Activated CD8-positive, alpha-beta memory T cell treated with anti-CD3 and anti-CD28 coated beads for 48 hours (primary cell): Measurements from ENCODE around the gene FLII.

ENCODE experiments used
- DNase-seq, 3 experiments: peaks; one replicate each; pipeline ENCODE4 v3.0.0-alpha.2; 2020; ENCODE audit warnings: low read depth in 2 of 3, low spot score in 2 of 3

The FLII gene

DNA sequence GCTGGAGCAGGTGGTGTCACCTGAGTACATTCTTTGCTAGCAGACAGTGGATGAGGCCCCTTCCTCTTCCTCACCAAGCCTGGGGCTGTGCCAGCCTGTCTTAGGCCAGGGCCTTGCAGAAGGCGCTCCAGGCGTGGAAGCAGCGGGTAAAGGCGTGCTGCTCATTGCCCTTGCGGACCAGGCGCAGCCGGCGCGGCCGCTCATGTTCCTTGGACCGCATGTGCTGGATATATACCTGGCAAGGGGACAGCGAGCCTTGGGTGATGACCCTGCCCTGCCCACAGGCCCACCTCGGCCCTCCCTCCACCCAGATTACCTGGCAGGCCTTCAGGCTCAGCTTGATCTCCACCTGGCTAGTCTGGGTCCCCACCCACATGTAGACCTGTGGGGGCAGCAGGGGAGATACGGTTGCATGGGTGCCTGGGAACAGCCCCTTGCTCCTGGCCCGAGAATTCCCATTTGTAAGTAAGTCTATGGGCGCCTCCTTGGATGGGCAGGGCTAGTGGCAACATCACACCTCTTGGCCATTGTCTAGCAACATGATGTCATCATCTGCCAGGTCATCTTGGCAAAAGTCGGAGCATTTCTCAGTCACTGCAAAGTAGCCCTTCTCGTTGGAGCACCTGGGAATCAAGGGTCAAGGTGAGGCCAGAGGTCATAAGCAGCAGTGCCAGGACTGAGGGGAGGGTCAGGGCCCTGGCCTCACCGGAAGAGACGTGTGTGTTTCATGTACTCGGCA, 13.3 kb downstream of the FLII start:
- no peak for DNase-seq

DNA sequence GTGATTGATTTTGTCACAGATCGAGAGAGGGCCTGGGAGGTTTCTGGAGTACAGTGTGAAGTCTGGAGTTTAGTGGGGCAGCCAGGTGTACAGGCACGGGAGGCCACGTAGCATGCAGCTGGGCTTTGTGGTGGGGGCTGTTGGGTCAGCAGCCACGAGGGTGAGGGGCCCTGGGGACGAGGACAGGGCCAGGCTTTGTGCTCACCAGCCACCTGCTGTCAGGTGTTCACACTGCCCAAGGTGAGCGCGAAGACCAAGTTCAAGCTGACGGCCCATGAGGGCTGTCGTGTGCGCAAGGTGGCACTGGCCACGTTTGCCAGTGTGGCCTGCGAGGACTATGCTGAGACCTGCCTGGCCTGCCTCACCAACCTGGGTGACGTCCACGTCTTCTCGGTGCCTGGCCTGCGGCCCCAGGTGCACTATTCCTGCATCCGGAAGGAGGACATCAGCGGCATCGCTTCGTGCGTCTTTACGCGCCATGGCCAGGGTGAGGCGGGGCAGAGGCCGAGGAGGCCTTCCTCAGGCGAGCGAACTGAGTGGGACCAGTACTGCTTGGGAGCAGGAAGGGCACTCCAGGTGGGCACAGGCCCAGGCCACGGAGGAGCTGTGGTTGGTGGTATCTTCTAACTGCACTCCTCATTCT, 17.2 kb downstream of the FLII start:
- DNase-seq: no peak

DNA sequence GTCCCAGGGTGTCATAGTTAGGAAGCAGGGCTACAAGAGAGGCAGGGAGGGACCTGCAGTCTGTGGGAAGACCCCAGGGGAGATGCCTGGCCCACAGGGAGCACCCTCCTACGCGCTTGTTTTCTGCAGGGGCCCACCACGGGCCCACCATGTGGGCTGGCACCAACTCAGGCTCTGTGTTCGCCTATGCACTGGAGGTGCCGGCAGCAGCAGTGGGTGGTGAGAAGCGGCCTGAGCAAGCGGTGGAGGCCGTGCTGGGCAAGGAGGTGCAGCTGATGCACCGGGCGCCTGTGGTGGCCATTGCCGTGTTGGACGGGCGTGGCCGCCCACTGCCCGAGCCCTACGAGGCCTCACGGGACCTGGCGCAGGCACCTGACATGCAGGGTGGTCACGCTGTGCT, 18.1 kb downstream of the FLII start:
- no peak for DNase-seq

DNA sequence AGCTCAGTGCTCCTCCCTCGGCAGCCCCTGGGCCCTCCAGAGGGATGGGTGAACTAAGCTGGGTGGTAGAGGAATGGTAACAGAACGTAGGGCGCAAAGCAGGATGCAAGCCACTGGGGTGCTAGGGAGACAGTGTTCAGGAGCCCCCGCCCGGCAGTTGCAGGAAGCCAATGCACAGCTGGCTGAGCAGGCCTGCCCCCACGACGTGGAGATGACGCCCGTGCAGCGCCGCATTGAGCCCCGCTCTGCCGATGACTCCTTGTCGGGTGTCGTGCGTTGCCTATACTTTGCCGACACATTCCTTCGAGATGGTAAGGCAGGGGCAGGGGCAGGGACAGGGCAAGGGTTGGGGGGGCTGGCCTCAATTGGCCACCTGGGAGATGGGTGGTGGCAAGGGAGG, 20.2 kb downstream of the FLII start:
- DNase-seq: no peak

DNA sequence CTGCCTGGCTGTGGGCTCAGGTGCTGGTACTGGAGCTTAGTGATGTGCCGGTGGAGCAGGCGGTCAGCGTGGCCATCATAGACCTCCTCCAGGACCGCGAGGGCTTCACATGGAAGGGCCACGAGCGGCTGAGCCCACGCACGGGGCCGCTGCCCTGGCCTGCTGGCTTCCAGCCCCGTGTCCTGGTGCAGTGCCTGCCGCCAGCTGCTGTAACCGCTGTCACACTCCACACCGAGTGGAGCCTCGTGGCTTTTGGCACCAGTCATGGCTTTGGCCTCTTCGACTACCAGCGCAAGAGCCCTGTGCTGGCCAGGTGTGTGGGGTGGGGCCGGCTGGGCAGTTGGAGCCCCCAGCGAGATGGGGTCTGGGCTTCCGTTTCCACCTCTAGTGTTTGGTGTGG, 21.1 kb downstream of the FLII start:
- no peak for DNase-seq

DNA sequence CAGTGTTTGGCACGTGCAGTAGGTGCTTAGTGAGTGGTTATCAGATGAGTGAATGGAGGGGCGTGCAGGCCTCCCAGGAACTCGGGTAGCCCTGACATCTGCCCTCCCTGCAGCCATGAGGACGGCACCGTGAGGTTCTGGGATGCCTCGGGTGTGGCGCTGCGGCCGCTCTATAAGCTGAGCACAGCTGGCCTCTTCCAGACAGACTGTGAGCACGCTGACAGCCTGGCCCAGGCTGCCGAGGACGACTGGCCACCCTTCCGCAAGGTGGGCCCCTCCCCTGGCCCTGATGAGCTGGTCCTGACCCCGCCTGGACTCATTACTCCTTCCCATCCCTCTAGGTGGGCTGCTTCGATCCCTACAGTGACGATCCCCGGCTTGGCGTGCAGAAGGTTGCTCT, 22.0 kb downstream of the FLII start:
- no peak for DNase-seq

DNA sequence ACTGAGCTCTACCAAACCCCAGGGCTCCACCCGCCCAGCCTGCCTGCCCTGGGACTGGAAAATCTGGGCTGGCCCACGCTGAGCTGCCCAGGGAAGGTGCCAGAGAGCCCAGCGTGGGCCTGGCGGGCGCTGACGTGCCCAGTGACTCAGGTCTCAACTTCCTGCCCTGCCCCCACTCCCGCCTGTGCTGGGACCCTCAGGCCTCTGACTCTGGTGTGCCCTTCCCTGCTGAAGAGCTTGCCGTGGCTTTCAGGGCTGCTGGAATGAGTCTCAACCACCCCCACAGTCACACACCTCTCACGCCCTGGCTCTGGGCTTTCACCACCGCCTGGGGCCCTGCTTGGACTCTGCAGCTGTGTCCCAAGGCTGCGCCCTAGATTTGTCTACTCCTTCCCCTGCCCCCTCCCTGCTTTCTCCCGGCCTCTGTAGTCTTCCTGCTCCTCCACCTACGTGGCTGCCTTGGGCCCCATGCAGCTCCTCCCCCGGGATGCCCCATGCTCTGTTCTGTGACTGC, 22.7 kb downstream of the FLII start:
- DNase-seq: peak in 1 of 3 experiments; percentile 38

DNA sequence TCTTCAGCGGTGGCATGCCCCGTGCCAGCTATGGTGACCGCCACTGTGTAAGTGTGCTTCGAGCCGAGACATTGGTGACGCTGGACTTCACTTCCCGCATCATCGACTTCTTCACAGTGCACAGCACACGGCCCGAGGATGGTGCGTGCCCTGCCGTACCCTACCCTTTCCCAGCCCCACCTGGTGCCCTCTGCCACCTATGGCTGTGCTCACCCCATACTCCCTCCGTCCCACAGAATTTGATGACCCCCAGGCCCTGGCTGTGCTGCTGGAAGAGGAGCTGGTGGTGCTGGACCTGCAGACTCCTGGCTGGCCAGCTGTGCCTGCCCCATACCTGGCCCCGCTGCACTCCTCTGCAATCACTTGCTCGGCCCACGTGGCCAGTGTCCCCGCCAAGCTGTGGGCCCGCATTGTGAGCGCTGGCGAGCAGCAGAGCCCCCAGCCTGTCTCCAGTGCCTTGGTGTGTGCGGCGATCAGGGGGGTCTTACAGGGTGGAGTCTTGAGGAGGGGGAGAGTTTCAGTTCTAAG, 23.6 kb downstream of the FLII start:
- DNase-seq: no peak

DNA sequence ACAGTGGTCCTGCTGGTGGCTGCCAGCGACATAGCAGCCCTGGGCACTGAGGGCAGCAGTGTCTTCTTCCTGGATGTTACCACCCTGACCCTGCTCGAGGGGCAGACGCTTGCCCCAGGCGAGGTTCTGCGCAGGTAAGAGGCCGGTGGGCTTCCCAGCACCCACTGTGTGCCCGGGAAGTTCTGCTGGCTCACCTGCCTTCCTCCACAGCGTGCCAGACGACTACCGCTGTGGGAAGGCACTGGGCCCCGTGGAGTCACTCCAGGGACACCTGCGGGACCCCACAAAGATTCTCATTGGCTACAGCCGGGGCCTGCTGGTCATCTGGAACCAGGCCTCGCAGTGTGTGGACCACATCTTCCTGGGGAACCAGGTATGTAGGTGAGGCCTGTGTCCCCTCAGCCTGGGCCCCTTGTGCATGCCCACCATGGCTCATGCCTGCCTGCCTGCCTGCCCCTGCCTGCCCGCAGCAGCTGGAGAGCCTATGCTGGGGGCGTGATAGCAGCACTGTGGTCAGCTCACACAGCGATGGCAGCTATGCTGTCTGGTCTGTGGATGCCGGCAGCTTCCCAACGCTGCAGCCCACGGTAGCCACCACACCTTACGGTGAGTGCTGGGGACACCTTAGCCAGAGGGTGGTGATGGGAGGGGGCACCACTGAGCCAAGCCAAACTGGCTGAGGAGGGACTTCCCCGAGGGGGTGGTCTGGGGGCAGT, 24.6 kb downstream of the FLII start:
- DNase-seq: no peak

DNA sequence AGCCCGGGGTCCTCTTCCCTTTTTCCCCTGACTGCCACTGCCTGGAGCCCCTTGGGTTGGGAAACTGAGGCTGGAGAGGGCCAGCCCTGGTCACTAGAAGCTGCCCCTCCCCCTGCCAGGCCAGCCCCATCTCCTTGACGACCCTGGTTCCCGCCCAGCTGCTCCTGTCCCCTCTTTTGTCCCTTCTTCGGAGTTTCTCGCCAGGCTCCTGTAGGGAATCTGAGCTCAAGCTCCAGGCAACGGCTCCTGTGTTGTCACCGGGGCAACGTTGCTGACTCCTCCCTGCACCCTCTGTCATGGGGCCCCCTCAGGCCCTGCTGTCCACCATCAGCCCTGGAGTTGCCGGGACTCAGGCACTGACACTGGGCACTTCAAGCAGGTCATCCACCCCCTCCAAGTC, 27.4 kb downstream of the FLII start:
- no peak for DNase-seq

DNA sequence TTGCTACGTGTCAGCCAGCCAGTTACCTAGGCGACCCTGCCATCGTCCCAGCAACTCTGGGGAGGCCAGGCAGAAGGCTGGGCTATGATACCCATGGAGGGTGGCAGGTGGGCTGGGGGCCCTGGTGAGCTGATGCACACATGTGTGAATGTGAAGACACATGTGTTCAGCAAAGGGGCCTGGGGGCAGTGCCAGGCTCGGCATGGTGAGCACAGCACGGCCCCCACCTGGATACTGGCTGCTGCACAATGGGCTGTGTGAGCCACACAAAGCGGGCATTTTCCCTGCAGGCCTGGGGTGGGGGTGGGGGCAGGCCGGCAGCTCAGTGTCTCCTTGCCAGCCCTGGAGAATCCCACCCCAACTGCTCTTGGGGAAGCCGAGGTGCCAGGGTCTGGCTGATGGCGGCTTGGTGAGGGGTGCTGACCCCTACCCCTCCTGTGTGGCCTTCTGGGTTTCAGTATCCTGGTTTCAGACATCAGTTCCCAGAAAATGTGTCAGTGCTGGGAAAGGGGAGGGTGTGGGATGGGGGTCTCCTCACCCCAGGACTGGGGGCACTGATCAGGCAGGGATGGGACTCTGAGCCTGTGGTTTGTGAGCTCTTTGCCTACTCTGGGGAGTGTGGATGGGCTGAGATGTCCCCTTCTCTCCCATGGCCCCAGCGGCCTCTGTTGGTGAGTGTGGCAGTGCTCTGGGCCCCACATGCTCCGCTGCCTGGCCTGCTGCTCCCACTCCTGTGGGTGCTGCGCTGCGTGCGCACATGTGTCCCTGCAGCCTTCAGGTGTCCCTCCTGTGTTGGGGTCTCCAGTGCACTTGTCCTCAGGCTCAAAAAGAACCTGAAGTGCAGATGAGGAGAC, 28.0 kb downstream of the FLII start:
- DNase-seq: no peak

DNA sequence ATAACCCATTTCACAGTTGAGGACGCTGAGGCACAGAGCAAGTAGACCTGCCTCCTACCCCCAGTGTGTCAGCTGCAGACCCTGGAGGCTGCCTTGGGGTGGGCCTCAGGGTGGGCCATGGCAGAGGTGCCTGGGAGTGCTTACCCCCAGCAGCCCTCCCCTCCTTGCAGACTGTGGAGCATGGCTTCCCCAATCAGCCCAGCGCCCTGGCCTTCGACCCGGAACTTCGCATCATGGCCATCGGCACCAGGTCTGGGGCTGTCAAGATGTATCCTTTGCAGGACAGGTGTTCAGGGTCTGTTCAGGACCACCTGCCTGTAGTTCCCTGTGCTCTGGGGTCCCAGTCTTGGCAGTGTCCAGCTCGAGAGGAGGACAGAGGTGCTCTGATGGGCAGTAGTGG, 28.8 kb downstream of the FLII start:
- no peak for DNase-seq

DNA sequence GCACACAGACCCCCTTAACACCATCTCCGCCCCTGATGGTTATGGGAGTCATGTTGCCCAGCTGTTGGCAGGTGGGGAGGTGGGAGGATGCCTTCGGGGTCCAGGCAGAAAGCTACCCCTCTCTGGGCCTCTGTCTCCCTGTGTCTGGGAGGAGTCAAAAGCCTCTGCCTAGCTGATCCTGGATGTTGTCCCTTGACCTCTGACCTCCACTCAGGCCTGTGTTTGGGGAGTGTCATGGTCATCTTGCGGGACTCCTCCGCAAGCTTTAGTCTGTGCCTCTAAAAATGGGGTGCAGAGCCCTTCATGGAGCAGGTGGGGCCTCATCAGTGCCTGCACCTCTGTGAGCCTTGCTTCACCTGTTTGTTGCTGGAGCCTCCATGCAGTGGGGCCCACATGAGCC, 29.3 kb downstream of the FLII start:
- no peak for DNase-seq

DNA sequence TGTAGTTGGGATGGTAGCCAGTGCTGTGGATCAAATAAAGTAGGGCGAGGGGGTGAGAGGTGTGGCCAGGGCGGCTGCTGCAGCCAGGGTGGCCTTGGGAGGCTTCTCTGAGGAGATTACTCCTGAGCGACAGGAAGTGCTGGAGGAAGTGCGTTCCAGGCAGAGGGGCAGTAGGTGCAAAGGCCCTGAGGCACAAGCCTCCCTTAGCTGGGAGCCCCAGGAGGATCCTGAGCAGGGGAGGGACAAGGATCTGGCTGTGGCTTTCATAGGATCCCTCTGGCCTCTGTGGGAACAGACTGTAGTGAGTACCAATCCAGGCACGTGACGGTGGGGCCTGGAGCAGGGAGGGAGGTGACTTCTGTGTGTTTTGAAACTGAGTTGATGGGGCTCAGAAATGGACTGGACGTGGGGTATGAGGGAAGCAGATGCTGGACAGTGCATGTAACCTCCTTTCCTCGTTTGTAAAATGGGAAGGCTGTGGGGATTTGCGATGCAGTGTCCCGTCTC, 30.3 kb downstream of the FLII start:
- DNase-seq: no peak

DNA sequence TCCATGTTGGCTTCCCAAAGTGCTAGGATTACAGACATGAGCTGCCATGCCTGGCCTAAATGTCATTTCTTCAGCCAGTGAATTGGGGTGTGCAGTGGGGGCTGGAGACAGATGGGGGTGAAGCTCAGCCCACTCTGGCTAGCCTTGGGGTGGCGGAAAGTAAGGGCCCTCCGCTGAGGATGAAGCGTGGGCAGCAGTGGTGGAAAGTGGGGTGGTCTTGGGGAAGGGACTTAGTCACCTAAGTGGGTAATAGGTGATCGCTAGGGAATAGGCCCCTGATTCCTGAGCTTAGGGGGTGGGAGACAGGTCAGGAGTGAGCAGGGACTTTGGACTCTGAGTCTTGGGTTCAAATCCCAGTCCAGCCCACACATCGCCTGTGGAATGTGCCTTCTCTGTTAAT, 30.9 kb downstream of the FLII start:
- no peak for DNase-seq

DNA sequence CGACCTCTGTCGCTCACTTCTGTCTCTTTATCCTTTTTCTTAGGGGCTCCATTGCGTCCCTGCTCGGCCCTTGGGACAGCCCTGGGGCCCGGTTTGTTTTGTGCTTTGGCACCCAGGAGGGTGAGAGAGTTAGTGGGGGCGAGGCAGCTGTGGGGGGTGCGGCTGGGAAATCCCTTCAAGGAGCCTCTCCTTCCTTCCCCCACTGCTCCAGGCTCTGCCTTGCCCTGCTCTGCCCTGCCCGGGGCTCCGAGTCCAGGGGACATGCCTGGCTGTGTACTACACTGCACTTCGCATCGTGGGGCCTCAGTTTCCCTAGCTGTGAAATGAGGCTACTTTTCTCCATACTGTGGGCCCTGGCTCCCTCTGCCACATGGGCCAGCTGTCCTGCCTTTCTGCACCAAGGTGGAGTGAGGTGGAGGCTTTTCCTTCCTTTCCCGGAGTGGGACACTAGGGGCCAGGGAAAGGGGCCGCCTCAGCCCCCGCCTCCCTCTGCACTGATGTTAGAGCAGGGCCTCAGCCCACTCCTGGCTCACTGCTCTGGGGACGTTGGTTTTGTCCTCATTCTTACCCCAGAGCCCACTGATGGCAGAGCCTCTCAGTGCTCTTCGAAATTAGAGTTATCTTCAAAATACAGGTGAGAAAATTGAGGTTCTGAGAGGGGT, 32.1 kb downstream of the FLII start:
- DNase-seq: no peak

DNA sequence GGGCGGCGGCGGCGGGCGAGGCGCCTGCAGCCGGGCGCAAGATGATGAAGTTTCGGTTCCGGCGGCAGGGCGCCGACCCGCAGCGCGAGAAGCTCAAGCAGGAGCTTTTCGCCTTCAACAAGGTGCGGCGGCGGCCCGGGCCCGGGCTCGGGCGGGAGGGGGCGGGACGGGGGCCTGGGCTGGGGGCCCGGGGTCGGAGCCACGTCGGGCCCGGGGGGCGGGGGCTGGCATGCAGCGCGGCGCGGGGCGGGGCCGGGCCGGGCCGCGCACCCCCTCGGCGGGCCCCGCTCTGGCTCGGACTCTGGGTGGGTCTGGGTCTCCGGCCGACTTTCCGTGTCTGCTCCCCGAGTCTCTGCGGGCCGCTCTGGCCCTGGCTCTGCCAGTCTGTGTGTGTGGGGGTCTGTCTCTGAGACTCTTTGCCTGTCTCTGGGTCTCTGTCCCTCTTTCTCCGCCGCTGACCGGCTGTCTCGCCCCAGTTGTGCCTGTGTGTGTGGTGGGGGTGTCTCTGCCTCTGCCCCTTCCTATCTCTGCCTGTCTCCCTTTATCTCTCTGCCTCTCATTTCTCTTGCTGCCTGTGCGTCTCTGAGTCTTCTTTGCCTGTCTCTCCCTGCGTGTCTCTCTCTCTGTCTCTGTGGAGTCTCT, 32.8 kb downstream of the FLII start:
- DNase-seq: no peak

DNA sequence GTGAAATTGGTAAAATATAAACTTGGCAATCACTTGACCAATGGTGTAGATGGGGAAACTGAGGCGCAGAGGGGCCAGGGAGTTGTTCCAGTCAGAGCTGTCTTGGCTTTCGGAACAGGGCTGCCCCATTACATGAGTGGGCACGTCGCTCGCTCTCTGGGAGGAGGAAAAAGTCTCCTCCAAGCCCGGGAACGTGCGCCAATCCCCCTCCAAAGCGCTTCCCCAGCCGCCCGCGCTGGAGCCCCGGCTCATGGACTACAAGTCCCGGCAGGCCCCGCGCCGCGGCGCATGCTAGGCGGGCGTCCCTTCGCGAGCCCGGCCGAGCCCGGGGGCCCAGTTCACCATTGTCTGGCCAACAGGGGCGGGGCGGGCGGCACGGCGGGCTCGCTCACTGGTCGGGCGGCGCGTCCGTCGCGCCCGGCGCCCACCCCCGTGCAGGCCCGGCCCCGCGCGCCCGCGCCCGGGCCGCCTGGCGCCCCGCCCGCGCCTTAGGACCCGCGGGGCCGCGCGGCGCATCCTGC, 33.4 kb downstream of the FLII start, which contains the start of gene LLGL1:
Gene LLGL1, plus strand, starts transcription at position 515 of the 521 bp plus-strand sequence. CDS start 48 bp downstream, outside the sequence.
- DNase-seq: peak; percentile 94 to 97 (median 96)

DNA sequence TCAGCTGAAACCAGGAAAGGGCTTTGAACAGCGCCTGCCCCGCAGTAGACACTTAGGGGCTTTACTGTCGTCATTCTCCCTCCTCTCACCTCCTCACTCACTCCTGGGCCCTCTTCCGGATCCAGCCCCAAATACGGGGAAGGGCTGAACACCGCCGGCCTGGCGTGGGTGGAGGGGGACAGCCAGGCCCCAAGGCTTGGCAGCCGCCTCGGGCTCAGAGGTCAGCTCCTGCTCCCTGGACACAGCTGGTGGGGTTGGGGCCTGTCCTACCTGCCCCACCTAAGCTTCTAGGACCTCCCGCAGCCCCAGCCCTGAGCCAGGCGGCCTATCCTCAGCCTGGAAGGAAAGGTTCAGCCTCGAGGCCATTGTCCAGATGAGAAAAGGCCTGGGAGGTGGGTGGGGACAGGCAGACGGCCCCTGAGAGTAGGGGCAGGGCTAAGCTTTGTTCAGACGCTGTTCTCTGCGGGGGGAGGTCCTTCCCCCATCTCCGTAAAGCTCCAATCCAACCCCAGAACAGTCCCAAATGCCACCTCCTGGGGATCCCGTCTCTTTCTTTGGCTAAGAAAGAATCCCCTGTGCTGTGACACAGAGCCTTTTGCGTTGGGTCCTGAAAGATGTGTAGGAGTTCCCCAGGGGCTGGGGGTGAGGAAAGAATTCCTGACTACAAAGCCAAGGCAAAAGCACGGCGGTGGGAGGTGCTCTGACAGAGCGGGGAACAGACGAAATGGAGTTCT, 34.0 kb downstream of the FLII start:
- no peak for DNase-seq
